ENCODE measurements around the gene CEP72. TPM values are rescaled to one million over a fixed set of nuclear protein-coding genes. Genes with fewer than 3 reads are reported as not detected.

The CEP72 gene
- total RNA-seq, 3 donors from 2014 or later: 1.9 to 10.5 (median 4.3) TPM

DNA sequence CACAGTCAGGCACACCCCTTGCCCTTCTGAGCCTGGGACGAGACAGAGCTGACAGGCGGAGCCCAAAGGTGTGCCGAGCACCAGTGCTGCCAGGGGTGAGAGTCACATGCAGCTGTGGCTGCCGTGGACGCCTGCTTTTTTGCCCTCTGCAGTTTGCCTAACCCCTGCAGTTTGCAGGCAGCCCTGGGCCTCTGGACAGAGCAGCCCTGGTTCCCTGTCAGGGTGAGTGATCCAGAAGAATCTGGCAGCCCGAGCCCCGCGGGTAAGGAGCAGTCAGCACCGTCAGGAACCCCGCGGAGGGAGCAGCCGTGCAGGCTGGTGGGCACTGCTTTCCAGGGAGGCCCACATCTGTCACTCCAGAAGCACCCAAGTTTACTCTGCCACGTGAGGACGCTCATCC is 30.3 kb downstream of the CEP72 start:
- H3K27me3 ChIP-seq: no peaks in the 10 kb centered on the region
- intact Hi-C loops (cut with DNase I; ENCODE audit: low total_unique reads): no loop called here
- no peak overlapping the region for H3K27ac ChIP-seq
- H3K9me3 ChIP-seq: no peaks in the 10 kb centered on the region
- H3K4me1 ChIP-seq: no peaks in the 10 kb centered on the region
- no peak overlapping the region for H3K4me3 ChIP-seq
- TF ChIP-seq POLR2A (IDR thresholded peaks at IDR 0.05) (no peak), POLR2AphosphoS5 (IDR thresholded peaks at IDR 0.05) (no peak)
- TF ChIP-seq, protein P1, sequence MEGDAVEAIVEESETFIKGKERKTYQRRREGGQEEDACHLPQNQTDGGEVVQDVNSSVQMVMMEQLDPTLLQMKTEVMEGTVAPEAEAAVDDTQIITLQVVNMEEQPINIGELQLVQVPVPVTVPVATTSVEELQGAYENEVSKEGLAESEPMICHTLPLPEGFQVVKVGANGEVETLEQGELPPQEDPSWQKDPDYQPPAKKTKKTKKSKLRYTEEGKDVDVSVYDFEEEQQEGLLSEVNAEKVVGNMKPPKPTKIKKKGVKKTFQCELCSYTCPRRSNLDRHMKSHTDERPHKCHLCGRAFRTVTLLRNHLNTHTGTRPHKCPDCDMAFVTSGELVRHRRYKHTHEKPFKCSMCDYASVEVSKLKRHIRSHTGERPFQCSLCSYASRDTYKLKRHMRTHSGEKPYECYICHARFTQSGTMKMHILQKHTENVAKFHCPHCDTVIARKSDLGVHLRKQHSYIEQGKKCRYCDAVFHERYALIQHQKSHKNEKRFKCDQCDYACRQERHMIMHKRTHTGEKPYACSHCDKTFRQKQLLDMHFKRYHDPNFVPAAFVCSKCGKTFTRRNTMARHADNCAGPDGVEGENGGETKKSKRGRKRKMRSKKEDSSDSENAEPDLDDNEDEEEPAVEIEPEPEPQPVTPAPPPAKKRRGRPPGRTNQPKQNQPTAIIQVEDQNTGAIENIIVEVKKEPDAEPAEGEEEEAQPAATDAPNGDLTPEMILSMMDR (IDR thresholded peaks at IDR 0.05): no peak
- no peak for DNase-seq (ENCODE audit: low spot score in 2 of 2)
- no peaks in the 10 kb centered on the region for H3K36me3 ChIP-seq

DNA sequence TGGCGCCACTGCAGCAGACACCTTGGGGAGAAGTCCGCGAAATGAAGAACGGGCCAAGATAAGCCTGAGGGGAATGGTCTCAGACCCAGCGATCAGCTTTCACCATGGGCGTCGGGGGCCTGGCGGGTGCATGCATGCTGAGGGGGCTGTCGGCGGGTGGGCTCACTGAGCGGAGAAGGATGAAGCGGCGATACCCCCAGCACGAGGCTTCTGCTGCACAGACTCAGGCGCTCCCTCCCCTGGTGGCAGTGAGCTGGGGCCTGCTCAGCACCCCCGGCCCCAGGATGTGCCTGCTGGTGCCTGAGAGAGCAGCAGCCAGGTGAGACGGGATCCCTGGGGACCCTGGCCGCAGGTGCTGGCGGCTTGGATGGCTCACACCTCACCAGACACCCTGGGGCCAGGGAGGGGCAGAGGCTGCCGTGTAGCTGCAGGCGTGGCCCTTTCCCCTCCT is 31.2 kb downstream of the CEP72 start:
- intact Hi-C loops (cut with DNase I; ENCODE audit: low total_unique reads): no loop called here
- DNase-seq (ENCODE audit: low spot score in 2 of 2): no peak
- TF ChIP-seq, protein P1 (IDR thresholded peaks at IDR 0.05): no peak
- no peak for TF ChIP-seq POLR2A (IDR thresholded peaks at IDR 0.05)
- no peak for TF ChIP-seq POLR2AphosphoS5 (IDR thresholded peaks at IDR 0.05)
- Histone ChIP-seq H3K36me3 (no peaks in the 10 kb centered on the region), H3K27me3 (no peaks in the 10 kb centered on the region), H3K9me3 (no peaks in the 10 kb centered on the region), H3K27ac (no peak overlapping the region), H3K4me1 (no peaks in the 10 kb centered on the region), H3K4me3 (no peak overlapping the region)

DNA sequence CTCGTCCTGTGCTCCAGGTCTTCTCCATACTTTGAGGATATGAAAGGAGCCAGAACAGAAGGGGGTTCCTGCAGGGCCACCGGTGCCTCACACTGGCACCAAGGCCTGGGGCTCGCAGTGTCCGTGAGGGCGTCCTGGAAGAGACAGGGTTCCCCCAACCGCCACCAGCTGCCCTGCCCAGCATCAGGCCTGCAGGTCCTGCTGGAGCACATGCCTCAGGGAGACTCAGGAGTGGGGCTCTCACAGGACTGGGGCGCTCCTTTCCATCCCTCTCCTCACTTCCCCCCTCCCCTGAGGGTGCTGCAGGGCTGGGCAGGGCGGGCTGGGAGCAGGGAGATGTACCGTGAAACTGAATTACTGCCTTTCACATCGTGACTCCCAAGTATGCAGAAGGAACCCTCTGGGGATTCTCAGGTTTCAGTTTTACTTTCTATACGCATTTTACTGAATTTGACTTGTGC is 31.7 kb downstream of the CEP72 start:
- Histone ChIP-seq H3K4me1 (no peaks in the 10 kb centered on the region), H3K27ac (no peak overlapping the region), H3K27me3 (no peaks in the 10 kb centered on the region), H3K4me3 (no peak overlapping the region), H3K9me3 (no peaks in the 10 kb centered on the region), H3K36me3 (no peaks in the 10 kb centered on the region)
- TF ChIP-seq, protein P1 (IDR thresholded peaks at IDR 0.05): no peak
- TF ChIP-seq POLR2AphosphoS5 (IDR thresholded peaks at IDR 0.05) (no peak), POLR2A (IDR thresholded peaks at IDR 0.05) (no peak)
- intact Hi-C loops (cut with DNase I; ENCODE audit: low total_unique reads): no loop called here
- DNase-seq (ENCODE audit: low spot score in 2 of 2): no peak

DNA sequence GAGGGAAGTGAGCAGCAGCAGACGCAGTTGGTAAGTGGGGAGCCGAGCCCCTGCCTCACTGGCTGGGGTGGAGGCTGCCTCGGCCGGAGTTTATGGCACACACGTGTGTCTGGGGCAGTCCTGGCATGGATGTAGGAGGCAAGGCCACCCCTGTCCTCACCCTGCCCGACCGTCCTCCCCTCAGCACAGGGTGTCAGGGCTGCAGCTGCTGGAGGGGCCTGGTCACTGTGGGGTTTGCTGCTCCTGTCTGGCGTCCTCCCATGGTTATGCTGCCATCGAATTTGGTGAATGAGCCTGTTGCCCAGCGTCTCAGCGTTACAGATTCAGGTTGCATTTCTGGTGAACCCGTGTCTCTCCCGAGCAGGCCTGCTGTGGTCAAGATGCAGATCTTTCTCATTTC is 32.4 kb downstream of the CEP72 start:
- H3K4me3 ChIP-seq: no peak overlapping the region

DNA sequence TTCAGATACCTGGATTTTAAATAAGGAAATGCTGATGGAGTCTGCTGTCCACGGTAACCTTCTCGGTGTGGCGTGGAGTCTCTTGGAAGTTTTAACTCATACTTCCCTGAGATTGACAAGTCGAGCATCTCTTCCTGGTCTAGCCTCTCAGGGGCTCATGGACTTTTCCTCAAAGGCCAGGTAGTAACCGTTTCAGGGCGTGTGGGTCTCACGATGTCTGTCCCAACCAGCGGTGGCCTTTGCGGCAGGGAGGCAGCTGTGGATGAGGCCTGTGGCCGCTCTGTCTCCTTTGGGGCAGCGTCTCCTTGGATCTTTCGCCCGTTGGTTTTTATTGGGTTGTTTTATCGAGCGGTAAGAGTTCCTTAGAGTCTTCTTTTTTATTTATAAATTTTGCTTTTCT is 32.8 kb downstream of the CEP72 start:
- DNase-seq (ENCODE audit: low spot score in 2 of 2): no peak
- Histone ChIP-seq H3K27ac (no peak overlapping the region), H3K27me3 (no peaks in the 10 kb centered on the region), H3K4me1 (no peaks in the 10 kb centered on the region), H3K9me3 (no peaks in the 10 kb centered on the region), H3K36me3 (no peaks in the 10 kb centered on the region), H3K4me3 (no peak overlapping the region)
- TF ChIP-seq POLR2AphosphoS5 (IDR thresholded peaks at IDR 0.05) (no peak), POLR2A (IDR thresholded peaks at IDR 0.05) (no peak)
- TF ChIP-seq, protein P1 (IDR thresholded peaks at IDR 0.05): no peak
- intact Hi-C loops (cut with DNase I; ENCODE audit: low total_unique reads): no loop called here

More for the DNA sequence above, 32.4 kb downstream of the CEP72 start:
- TF ChIP-seq POLR2A (IDR thresholded peaks at IDR 0.05) (no peak), POLR2AphosphoS5 (IDR thresholded peaks at IDR 0.05) (no peak)
- TF ChIP-seq, protein P1 (IDR thresholded peaks at IDR 0.05): no peak
- Histone ChIP-seq H3K9me3 (no peaks in the 10 kb centered on the region), H3K36me3 (no peaks in the 10 kb centered on the region), H3K27ac (no peak overlapping the region), H3K27me3 (no peaks in the 10 kb centered on the region), H3K4me1 (no peaks in the 10 kb centered on the region)
- intact Hi-C loops (cut with DNase I; ENCODE audit: low total_unique reads): no loop called here
- DNase-seq (ENCODE audit: low spot score in 2 of 2): no peak

All from breast epithelium (tissue), 4 donors.